Liver (tissue), 9 donors: ENCODE measurements around the gene MTA3. TPM values are rescaled to one million over a fixed set of nuclear protein-coding genes. Genes with fewer than 3 reads are reported as not detected.

Experiments
- DNase-seq: peaks from one replicate; pipeline ENCODE4 v3.0.0-alpha.2; 2017; ENCODE audit warnings: low spot score
- H3K27ac ChIP-seq, 2 donors: one replicate each; pipeline ENCODE4 v1.7.0; 2013; ENCODE audit warnings: inconsistent platforms in 2 of 2, low read length in 2 of 2, control low read depth in 1 of 2, low read depth in 1 of 2, mild to moderate bottlenecking in 1 of 2
- H3K27me3 ChIP-seq, 4 donors: one replicate each; pipeline versions ENCODE4 v1.6.1 to v1.7.0; 2013; ENCODE audit warnings: low read length in 3 of 4, inconsistent platforms in 1 of 4, mild to moderate bottlenecking in 1 of 4, moderate library complexity in 1 of 4; ENCODE audit not compliant: control insufficient read depth in 4 of 4, insufficient read depth in 4 of 4
- H3K36me3 ChIP-seq, 4 donors: one replicate each; pipeline versions ENCODE4 v1.6.1 to v1.7.0; 2013; ENCODE audit warnings: low read length in 3 of 4, mild to moderate bottlenecking in 3 of 4, low read depth in 1 of 4, moderate library complexity in 1 of 4; ENCODE audit not compliant: control insufficient read depth in 4 of 4, insufficient read depth in 3 of 4
- H3K4me1 ChIP-seq, 4 donors: one replicate each; pipeline versions ENCODE4 v1.6.1 to v1.7.0; 2013; ENCODE audit warnings: low read length in 3 of 4, mild to moderate bottlenecking in 3 of 4, moderate library complexity in 1 of 4; ENCODE audit not compliant: control insufficient read depth in 4 of 4, insufficient read depth in 4 of 4
- H3K4me3 ChIP-seq, 3 donors: one replicate each; pipeline versions ENCODE4 v1.6.1 to v1.7.0; 2013; ENCODE audit warnings: low read length in 3 of 3, control low read depth in 1 of 3, low read depth in 1 of 3, mild to moderate bottlenecking in 1 of 3
- H3K9ac ChIP-seq, 2 donors: one replicate each; pipeline ENCODE4 v1.7.0; 2013; ENCODE audit warnings: low read length in 2 of 2, mild to moderate bottlenecking in 2 of 2, moderate library complexity in 2 of 2, control low read depth in 1 of 2, low read depth in 1 of 2
- H3K9me3 ChIP-seq, 4 donors: one replicate each; pipeline versions ENCODE4 v1.6.1 to v1.7.0; 2013; ENCODE audit warnings: low read length in 3 of 4; ENCODE audit not compliant: control insufficient read depth in 4 of 4
- ATF3 ChIP-seq: IDR thresholded peaks from 2 replicates; pipeline ENCODE4 v1.6.1; 2016; ENCODE audit warnings: antibody characterized with exemption
- EGR1 ChIP-seq, 2 donors: IDR thresholded peaks; 2 replicates each; pipeline ENCODE4 v1.6.1; 2016 to 2018; ENCODE audit warnings: antibody characterized with exemption in 2 of 2, low read depth in 2 of 2
- FOXA2 ChIP-seq: IDR thresholded peaks from 2 replicates; pipeline ENCODE4 v1.6.1; 2016; ENCODE audit warnings: antibody characterized with exemption
- GABPA ChIP-seq, 2 donors: IDR thresholded peaks in 1 of 2; conservative IDR thresholded peaks in 1 of 2; 2 replicates each; pipeline ENCODE4 v1.6.1; 2016; ENCODE audit warnings: antibody characterized with exemption in 2 of 2, mild to moderate bottlenecking in 1 of 2, moderate library complexity in 1 of 2
- HNF4A ChIP-seq, 2 donors: conservative IDR thresholded peaks; 2 replicates each; pipeline ENCODE4 v1.6.1; 2016; ENCODE audit warnings: antibody characterized with exemption in 2 of 2, mild to moderate bottlenecking in 2 of 2
- JUND ChIP-seq, 2 donors: IDR thresholded peaks; 2 replicates each; pipeline ENCODE4 v1.6.1; 2016; ENCODE audit warnings: antibody characterized with exemption in 2 of 2
- NR2F2 ChIP-seq: IDR thresholded peaks from 2 replicates; pipeline ENCODE4 v1.6.1; 2016; ENCODE audit warnings: antibody characterized with exemption
- RAD21 ChIP-seq, 2 donors: IDR thresholded peaks; 2 replicates each; pipeline ENCODE4 v1.6.1; 2016; ENCODE audit warnings: antibody characterized with exemption in 2 of 2, mild to moderate bottlenecking in 2 of 2
- RXRA ChIP-seq, 2 donors: IDR thresholded peaks; 2 replicates each; pipeline ENCODE4 v1.6.1; 2017 to 2018; ENCODE audit warnings: antibody characterized with exemption in 2 of 2, mild to moderate bottlenecking in 1 of 2
- SP1 ChIP-seq: IDR thresholded peaks from 2 replicates; pipeline ENCODE4 v1.6.1; 2018; ENCODE audit warnings: antibody characterized with exemption, mild to moderate bottlenecking
- TAF1 ChIP-seq: conservative IDR thresholded peaks from 2 replicates; pipeline ENCODE4 v1.6.1; 2016; ENCODE audit warnings: antibody characterized with exemption, mild to moderate bottlenecking
- ZBTB33 ChIP-seq: IDR thresholded peaks from 2 replicates; pipeline ENCODE4 v1.6.1; 2016; ENCODE audit warnings: antibody characterized with exemption
- WGBS: extraction: QIAGEN DNeasy Blood & Tissue Kit; methylation state at CpG from one replicate; pipeline ENCODE4 v1.1.7; 2013; 5-methylcytosine and 5-hydroxymethylcytosine counted together
- polyA plus RNA-seq, 2 donors: library from polyadenylated mRNA; stranded (reverse) in 1 of 2; unstranded in 1 of 2; fragments of 200-250 nt in 1 of 2; fragments of >200 nt in 1 of 2; fragmentation: Nextera tagmentation in 1 of 2; extraction: Ambion mirVana in 1 of 2; gene quantifications; one replicate each; pipeline versions ENCODE4 v1.2.1 to v1.2.3, GENCODE V29; 2013 to 2015
- total RNA-seq, 2 donors: library from RNA; depleted of rRNA; stranded (reverse); fragments of >200 nt; gene quantifications; one replicate each; pipeline ENCODE4 v1.2.3, GENCODE V29; 2014
- TF ChIP-seq, protein P1 (sequence below): IDR thresholded peaks from 2 replicates; pipeline ENCODE4 v1.6.1; 2016; ENCODE audit warnings: antibody characterized with exemption, mild to moderate bottlenecking
- TF ChIP-seq, protein P2 (sequence below): fragments of 150-350 bp; IDR thresholded peaks from 2 replicates; pipeline ENCODE4 v1.5.1; 2017; ENCODE audit warnings: improper control_type of control experiment, low read depth, low read length; ENCODE audit not compliant: missing input control
- TF ChIP-seq, protein P3 (sequence below): IDR thresholded peaks from 2 replicates; pipeline ENCODE4 v1.6.1; 2016; ENCODE audit warnings: antibody characterized with exemption
- donor health status: healthy.
- donor health status: healthy.
- donor health status: healthy.
- donor health status: healthy.
- donor health status: healthy.

Gene MTA3
- total and polyA plus RNA-seq, 4 donors: 5.5 to 10.3 (median 6.8) TPM

GRCh38 chr2:42743659-42743990 lies 175.2 kb downstream of the MTA3 start:
- 81% methylated on average over 1 of the region's 1 CpG for WGBS
- Histone ChIP-seq H3K27me3 (no peaks in the 10 kb centered on the region), H3K9me3 (no peaks in the 10 kb centered on the region), H3K4me1 (no peaks in the 10 kb centered on the region), H3K4me3 (no peak overlapping the region), H3K36me3 (peaks cover 0 to 2% (median 0%) of the 10 kb centered on the region in 4 donors), H3K9ac (no peak overlapping the region), H3K27ac (no peak overlapping the region)
- DNase-seq: no peak
- TF ChIP-seq FOXA2: no peak
- no peak for TF ChIP-seq NR2F2
- no peak for TF ChIP-seq ATF3

- H3K4me1 ChIP-seq: no peaks in the 10 kb centered on the region
- H3K27ac ChIP-seq: no peak overlapping the region
- no peak for DNase-seq
- no peak overlapping the region for H3K4me3 ChIP-seq
- no peaks in the 10 kb centered on the region for H3K27me3 ChIP-seq
- TF ChIP-seq GABPA (IDR thresholded peaks at IDR 0.05 in 1 of 2, conservative IDR thresholded peaks at IDR 0.05 in 1 of 2) (no peak), EGR1 (IDR thresholded peaks at IDR 0.05; ENCODE audit: low read depth in 2 of 2) (no peak), JUND (IDR thresholded peaks at IDR 0.05) (no peak), RXRA (IDR thresholded peaks at IDR 0.05) (no peak), RAD21 (IDR thresholded peaks at IDR 0.05) (no peak), HNF4A (conservative IDR thresholded peaks at IDR 0.05) (no peak), TAF1 (no peak), ATF3 (no peak), NR2F2 (no peak), FOXA2 (no peak), SP1 (no peak), ZBTB33 (no peak)
- TF ChIP-seq, protein P1, sequence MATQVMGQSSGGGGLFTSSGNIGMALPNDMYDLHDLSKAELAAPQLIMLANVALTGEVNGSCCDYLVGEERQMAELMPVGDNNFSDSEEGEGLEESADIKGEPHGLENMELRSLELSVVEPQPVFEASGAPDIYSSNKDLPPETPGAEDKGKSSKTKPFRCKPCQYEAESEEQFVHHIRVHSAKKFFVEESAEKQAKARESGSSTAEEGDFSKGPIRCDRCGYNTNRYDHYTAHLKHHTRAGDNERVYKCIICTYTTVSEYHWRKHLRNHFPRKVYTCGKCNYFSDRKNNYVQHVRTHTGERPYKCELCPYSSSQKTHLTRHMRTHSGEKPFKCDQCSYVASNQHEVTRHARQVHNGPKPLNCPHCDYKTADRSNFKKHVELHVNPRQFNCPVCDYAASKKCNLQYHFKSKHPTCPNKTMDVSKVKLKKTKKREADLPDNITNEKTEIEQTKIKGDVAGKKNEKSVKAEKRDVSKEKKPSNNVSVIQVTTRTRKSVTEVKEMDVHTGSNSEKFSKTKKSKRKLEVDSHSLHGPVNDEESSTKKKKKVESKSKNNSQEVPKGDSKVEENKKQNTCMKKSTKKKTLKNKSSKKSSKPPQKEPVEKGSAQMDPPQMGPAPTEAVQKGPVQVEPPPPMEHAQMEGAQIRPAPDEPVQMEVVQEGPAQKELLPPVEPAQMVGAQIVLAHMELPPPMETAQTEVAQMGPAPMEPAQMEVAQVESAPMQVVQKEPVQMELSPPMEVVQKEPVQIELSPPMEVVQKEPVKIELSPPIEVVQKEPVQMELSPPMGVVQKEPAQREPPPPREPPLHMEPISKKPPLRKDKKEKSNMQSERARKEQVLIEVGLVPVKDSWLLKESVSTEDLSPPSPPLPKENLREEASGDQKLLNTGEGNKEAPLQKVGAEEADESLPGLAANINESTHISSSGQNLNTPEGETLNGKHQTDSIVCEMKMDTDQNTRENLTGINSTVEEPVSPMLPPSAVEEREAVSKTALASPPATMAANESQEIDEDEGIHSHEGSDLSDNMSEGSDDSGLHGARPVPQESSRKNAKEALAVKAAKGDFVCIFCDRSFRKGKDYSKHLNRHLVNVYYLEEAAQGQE: no peak
- TF ChIP-seq, protein P2, sequence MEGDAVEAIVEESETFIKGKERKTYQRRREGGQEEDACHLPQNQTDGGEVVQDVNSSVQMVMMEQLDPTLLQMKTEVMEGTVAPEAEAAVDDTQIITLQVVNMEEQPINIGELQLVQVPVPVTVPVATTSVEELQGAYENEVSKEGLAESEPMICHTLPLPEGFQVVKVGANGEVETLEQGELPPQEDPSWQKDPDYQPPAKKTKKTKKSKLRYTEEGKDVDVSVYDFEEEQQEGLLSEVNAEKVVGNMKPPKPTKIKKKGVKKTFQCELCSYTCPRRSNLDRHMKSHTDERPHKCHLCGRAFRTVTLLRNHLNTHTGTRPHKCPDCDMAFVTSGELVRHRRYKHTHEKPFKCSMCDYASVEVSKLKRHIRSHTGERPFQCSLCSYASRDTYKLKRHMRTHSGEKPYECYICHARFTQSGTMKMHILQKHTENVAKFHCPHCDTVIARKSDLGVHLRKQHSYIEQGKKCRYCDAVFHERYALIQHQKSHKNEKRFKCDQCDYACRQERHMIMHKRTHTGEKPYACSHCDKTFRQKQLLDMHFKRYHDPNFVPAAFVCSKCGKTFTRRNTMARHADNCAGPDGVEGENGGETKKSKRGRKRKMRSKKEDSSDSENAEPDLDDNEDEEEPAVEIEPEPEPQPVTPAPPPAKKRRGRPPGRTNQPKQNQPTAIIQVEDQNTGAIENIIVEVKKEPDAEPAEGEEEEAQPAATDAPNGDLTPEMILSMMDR: no peak
- TF ChIP-seq, protein P3, sequence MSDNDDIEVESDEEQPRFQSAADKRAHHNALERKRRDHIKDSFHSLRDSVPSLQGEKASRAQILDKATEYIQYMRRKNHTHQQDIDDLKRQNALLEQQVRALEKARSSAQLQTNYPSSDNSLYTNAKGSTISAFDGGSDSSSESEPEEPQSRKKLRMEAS: no peak
- no peak overlapping the region for H3K9ac ChIP-seq
- 94% methylated on average over 3 of the region's 3 CpGs for WGBS
- H3K9me3 ChIP-seq: no peaks in the 10 kb centered on the region
- peaks cover 0 to 2% (median 0%) of the 10 kb centered on the region in 4 donors for H3K36me3 ChIP-seq
Measured at GRCh38 chr2:42744545-42745082, 176.2 kb downstream of the MTA3 start.
